Ramos (cell line): ENCODE measurements around the gene IL16.
"Not testable (repeated sequence)": the region's sequence is repeated elsewhere in the genome, so short reads cannot be mapped to it uniquely, and the experiment has no call there.

Experiments
- in situ Hi-C: fragments of 300-500 bp; cut with MboI; formaldehyde crosslinking; loops from one replicate; pipeline ENCODE4 v1.14.3; 2022; ENCODE audit warnings: low sequenced_read_pairs; ENCODE audit not compliant: unreplicated experiment

The IL16 gene

DNA sequence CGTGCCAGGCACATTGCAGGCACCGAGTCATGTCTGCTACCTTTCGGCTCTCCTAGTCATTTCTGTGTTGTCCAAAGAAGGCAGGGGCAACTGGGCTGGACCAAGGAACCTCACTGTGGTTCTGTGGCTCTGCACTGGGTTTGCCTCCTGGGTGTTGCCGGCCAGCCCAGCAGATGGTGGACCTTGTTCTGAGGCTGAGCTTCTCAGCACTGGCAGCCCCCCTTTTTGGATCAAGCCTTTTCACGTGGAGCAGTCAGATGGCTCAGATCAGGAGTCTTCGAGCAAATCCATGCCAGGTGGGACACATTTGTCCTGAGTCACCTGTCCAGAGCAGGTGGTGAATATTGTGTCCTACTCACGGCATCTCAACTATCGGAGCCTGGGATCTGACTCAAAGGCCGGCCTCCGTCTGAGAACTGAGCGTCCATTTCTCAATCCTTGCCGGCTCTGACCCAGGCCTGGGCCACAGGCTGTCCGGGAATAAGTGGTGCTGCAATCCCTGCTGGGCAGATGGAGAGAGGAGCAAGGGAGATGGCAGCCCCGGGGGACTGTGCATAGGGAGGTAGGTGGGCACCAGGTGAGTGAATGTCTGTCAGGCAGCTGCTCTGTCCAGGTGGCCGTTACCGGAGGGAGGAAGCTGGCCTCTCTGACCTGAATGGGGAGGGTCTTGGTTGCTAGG lies at the start of gene IL16:
TSS of gene IL16 (plus strand) at position 304 of the 679 bp plus-strand sequence. CDS start 28,521 bp downstream, outside the sequence.
- in situ Hi-C loops, result no loop called here

DNA sequence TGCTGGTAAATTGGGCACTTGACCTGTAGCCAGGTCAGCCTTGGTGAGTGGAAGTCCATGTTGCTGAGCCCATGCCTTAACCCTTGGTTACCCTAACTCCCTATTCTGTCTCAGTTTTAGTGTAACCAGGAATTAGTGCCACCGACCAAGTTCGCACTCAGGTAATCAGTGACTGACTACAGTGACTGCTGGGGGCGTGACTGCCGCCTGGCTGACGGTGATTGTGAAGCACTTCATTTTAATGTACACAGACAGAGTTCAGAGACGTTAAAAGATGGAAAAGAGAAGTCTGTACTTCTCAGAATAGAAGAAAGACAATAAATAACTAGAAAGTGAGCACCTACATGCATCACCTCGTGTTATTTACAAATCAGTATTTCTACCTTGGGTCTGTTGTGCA lies 45.3 kb upstream of the IL16 start:
- in situ Hi-C loops, result no loop called here

DNA sequence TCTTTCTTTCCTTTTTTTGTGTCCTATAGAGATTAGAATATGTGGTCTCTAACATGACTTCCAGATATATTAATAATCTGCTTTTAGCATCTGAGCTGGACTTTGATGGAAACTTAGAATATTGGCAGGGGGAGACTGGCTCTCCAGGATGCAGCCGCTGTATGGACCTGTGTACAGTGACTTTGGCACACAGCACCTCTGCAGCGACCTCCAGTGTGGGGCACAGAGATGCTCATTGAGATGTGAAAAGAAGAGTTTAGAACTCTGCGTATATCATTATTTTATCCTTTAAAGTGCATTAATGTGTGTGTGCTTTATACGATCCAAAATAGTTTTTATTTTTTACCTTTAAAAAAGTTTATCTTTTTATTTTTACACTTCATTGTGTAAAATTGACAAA lies 44.3 kb upstream of the IL16 start:
- in situ Hi-C loops, result no loop called here

DNA sequence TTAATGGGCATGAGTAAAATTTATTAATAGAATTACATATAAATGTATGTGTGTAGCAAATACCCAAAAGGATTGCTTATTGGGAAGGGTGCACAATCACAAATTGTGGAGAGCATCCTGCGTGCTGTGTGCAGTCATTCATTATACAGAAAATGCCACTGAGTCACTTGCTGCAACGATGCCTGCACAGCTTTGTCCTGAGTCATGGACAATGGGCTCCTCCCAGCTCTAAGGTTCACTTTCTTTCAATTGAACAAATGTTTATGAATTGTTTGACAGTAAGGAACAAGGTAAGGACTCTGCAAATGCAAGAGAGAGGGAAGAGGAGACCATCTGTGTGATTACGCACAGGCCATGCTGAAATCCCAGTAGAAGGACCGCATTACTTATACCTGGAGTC lies 43.9 kb upstream of the IL16 start:
- in situ Hi-C loops, result no loop called here

DNA sequence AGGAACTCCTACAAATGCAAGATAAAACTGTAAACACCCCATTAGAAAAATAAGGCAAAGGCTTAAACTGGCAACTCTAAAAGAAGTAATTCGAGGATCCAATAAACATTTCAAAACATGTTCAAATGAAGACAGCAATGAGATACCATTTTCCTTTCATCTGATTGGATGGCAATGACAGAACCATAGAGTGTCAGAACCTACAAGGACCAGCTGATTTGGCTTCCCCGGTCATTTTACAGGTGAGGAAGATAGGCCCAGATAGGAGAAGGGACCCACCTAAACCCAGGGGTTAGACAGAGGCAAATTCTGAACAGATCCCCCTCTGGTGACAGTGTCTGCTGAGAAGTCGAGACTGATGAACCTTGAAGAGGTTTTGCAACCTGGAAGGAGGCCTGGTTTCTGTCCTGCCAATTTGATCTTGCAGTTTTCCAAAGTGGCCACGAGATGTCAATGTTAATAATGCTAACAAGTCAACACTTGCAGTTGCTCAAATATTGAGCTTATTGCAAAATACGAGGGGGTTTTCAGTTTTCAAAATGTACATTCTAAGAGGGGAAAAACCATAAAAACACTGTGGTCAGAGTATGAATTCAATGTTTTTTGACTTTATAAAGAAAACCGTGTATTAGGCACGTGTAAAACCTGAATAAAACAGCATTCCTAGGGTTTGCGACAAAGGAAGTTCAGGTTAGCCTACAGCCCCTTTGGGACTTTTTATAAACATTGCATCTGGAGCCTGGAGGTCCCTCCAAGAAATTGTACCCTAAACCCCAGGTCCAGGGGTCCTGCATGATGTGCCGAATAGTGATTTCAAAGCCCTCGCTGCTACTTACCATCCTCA lies 41.1 kb upstream of the IL16 start:
- in situ Hi-C loops, result no loop called here

- in situ Hi-C loops, result no loop called here
Observed at GRCh38 chr15:81156324-81156723, 40.4 kb upstream of the IL16 start.

- in situ Hi-C loops, result no loop called here
Observed at GRCh38 chr15:81157195-81157938, 39.3 kb upstream of the IL16 start.

DNA sequence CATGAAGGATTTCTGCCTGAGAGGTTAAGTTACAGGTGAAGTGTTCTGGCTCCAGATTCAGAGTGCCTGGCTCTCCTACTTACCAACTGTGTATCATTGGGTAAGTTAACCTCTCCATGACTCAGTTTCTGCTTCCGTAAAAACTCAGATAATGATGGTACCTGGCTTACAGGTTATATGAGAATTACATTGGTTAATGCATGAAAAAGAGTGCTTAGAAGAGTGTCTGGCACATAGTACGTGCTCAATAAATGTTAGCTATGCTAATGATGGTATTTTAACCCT lies 38.8 kb upstream of the IL16 start:
- in situ Hi-C loops, result no loop called here

GRCh38 chr15:81158561-81158960 lies 38.1 kb upstream of the IL16 start:
- in situ Hi-C loops, result not testable (repeated sequence)

DNA sequence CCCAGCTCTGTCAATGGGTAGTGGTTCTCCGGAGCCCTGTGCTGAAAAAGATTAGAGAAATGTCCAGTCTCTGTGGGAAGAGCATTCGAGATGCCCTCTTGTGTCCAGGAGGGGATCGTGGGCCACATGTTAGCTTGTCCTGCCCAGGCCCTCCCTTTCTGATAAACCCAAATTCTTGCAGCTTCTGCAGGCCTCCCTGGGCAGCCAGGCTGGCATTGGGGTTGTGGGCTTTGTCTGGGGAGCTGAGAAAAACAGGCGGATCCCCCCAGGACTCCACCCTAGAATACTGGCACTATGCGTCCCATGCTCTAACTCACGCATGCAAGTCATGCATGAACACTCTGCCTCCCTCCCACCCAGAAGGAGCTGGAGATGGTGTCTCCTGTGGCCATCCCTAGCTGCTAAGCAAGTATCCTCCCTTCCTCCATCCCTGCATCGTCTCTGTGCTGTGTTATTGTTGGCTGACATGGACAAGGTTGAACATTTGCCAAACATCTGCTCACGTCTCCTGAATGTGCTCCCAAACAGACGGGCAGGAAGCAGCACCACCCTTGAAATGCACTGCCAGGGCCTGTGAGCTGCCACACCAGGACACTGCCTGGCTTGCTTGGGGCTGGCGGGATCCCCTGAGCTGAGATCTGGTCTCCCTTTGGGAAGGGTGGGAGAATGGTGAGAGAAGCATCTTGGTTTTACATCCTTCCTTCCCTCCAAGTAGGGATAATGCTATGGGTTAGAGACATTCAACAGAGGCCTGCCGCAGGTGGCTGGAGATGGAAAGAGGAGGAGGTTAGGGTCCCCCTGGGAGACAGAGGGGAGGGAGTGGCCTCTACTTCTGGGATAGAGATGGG lies 36.1 kb upstream of the IL16 start:
- in situ Hi-C loops, result no loop called here

DNA sequence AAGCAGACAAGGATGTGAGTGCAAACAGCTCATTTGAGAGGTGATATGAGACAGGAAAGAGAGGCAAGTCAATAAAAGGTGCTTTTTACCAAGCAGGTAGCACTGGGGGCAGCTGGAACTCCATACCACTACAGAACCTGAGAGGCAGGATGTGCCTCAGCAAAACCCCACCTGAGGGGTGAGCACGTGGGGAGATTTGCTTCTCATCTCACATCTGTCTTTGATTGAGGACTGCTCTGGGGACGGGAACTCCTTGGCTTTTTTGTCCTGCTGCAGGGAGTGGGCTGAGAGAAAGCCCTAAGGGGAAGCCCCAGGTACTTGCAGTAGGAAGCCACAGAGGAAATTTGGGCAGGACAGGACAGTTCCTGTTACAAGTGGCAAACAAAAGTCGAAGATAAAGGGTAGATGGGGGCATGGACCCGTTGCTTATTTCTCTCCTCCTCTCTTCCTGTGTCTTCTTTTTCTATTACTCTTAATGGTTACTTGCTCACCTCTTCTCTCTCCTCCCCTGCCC lies 35.5 kb upstream of the IL16 start:
- in situ Hi-C loops, result no loop called here

GRCh38 chr15:81161851-81162250 lies 34.8 kb upstream of the IL16 start:
- in situ Hi-C loops, result no loop called here

DNA sequence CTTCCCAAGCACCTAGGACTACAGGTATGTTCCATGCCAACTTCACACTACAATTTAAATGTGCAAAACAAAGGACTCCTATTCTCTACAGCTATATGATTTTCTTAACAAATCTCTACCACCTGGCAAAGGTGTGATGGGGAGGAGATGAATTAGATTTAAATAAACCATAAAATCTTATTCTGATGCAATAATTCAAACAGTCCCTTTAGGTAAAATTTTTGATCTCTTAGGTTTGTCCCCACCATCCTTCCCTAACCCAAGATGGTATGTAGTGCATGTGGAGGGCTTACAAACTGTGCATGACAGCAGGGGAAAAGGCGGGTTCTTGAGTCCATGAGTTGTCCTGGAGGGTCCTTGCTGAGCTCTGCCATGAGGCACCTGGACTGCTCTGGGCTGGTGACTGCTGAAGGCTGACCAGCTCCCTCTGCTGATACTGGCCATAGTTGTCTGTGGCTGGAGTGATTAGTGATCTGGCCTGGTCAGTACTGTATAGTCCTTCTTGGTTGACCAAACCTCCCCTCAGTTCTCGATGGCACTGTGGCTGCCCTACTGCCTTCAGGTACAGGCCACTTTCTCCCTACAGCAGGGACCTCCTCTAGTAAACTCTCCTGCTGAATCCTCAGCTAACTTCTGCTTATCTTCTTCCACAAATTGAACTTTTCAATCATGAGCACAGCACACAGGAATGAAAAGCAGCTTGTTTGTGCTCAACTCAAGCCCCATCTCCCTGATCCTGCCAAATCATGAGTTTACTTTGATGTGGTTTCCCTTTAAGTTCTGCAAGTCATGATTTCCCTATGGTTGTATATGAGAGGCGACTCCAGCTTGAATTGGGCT lies 32.5 kb upstream of the IL16 start:
- in situ Hi-C loops, result no loop called here

- in situ Hi-C loops, result no loop called here
Observed at GRCh38 chr15:81165535-81165934, 31.1 kb upstream of the IL16 start.

DNA sequence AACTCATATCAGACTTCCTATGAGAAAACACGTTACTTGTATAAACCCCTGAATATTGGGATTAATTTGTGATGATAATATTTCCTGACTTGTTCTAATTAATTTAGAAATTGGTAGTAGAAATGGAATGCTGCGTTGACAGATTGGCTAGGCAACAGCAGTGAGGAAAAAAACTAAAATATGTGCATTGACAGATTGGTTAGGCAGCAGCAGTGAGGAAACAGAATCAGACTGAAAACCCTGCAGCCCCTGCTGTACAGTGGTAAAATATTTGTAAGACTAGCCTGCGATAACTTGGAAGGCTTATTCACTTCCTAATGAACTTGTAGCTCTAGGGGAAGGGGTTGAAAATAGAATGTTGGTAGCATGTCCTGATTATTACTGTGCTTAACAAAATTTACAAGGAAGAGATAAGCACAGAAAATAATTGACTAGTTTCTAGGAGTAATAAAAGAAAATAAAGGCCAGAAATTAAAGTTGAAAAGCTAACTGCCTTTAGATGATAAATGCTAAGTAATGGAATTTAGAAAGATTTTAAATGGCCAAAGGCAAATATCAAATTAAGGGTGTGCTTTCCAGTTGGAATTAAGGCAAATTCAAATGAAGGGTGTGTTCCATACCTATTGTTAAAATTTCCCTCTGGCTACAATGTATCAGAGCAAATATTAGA lies 29.9 kb upstream of the IL16 start:
- in situ Hi-C loops, result no loop called here

DNA sequence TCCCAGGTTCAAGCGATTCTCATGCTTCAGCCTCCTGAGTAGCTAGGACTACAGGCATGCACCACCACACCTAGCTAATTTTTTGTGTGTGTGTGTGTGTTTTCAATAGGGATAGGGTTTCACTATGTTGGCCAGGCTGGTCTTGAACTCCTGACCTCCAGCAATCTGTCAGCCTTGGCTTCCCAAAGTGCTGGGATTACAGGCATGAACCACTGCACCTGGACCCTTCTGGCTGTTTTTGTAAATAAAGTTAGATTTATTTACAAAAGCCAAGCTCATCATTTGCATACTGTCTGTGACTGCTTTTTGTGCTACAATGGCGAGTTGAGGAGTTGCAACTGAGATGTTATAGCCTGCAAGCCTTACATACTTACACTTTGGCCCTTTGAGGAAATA lies 28.6 kb upstream of the IL16 start:
- in situ Hi-C loops, result no loop called here

- in situ Hi-C loops, result no loop called here
Observed at GRCh38 chr15:81168644-81169043, 28.0 kb upstream of the IL16 start.

GRCh38 chr15:81170511-81170910 lies 26.2 kb upstream of the IL16 start:
- in situ Hi-C loops, result no loop called here

- in situ Hi-C loops, result no loop called here
Observed at GRCh38 chr15:81171286-81171685, 25.4 kb upstream of the IL16 start.
